Type B pancreatic cell (in vitro differentiated cells): ENCODE data around the gene DSCAM. TPM values are rescaled to one million over a fixed set of nuclear protein-coding genes. Genes with fewer than 3 reads are reported as not detected.

ENCODE experiments used
- DNase-seq: peaks from one replicate; pipeline ENCODE4 v3.0.0; 2021; ENCODE audit warnings: mixed read lengths; ENCODE audit not compliant: unreplicated experiment; ENCODE audit errors: extremely low spot score
- H3K27ac Mint-ChIP-seq: 2 replicates; pipeline ENCODE4 v1.8.0; 2021; ENCODE audit warnings: mild to moderate bottlenecking, mixed read lengths
- H3K27me3 Mint-ChIP-seq: 2 replicates; pipeline ENCODE4 v1.8.0; 2021; ENCODE audit warnings: mixed read lengths
- H3K36me3 Mint-ChIP-seq: 2 replicates; pipeline ENCODE4 v1.8.0; 2021; ENCODE audit warnings: mixed read lengths
- H3K4me1 Mint-ChIP-seq: one replicate; pipeline ENCODE4 v1.8.0; 2021; ENCODE audit warnings: mixed read lengths; ENCODE audit not compliant: unreplicated experiment
- H3K4me3 Mint-ChIP-seq: 2 replicates; pipeline ENCODE4 v1.8.0; 2021; ENCODE audit warnings: mild to moderate bottlenecking, mixed read lengths
- H3K9me3 Mint-ChIP-seq: 2 replicates; pipeline ENCODE4 v1.8.0; 2021; ENCODE audit warnings: mixed read lengths
- CTCF ChIP-seq: fragments of 200-600 bp; sonication (generic); conservative IDR thresholded peaks from 2 replicates; pipeline ENCODE4 v1.5.0; 2021; ENCODE audit warnings: antibody characterized with exemption, mild to moderate bottlenecking
- total RNA-seq: library from RNA; stranded (reverse); gene quantifications from 2 replicates; pipeline ENCODE4 v1.2.1, GENCODE V29; 2021; ENCODE audit warnings: low replicate concordance

Gene DSCAM
- total RNA-seq, 1 donor from 2014 or later = 1.4 TPM

GRCh38 chr21:40667967-40668366, 179.0 kb downstream of the DSCAM start:
- DNase-seq = no peak
- no peaks in the 10 kb centered on the region for H3K27me3 Mint-ChIP-seq
- TF ChIP-seq CTCF = no peak
- no peak overlapping the region for H3K4me3 Mint-ChIP-seq
- no peaks in the 10 kb centered on the region for H3K36me3 Mint-ChIP-seq
- no peak overlapping the region for H3K27ac Mint-ChIP-seq
- no peaks in the 10 kb centered on the region for H3K9me3 Mint-ChIP-seq
- peaks cover 7% of the 10 kb centered on the region for H3K4me1 Mint-ChIP-seq

GRCh38 chr21:40662889-40663288, 184.1 kb downstream of the DSCAM start:
- H3K27me3 Mint-ChIP-seq = no peaks in the 10 kb centered on the region
- H3K4me1 Mint-ChIP-seq = peaks cover 5% of the 10 kb centered on the region
- H3K4me3 Mint-ChIP-seq = no peak overlapping the region
- no peaks in the 10 kb centered on the region for H3K9me3 Mint-ChIP-seq
- no peak for DNase-seq
- no peak overlapping the region for H3K27ac Mint-ChIP-seq
- TF ChIP-seq CTCF = no peak
- no peaks in the 10 kb centered on the region for H3K36me3 Mint-ChIP-seq

- Mint-ChIP-seq H3K27ac (peak overlapping the region; percentile 10), H3K4me3 (peak overlapping the region; percentile 11), H3K4me1 (peaks cover 15% of the 10 kb centered on the region), H3K9me3 (peaks cover 3% of the 10 kb centered on the region), H3K36me3 (no peaks in the 10 kb centered on the region), H3K27me3 (no peaks in the 10 kb centered on the region)
- no peak for TF ChIP-seq CTCF
- DNase-seq = no peak
Measured at GRCh38 chr21:40660461-40660860, 186.5 kb downstream of the DSCAM start.

GRCh38 chr21:40658311-40658710, 188.6 kb downstream of the DSCAM start:
- TF ChIP-seq CTCF = no peak
- no peaks in the 10 kb centered on the region for H3K27me3 Mint-ChIP-seq
- H3K4me1 Mint-ChIP-seq = peaks cover 15% of the 10 kb centered on the region
- no peaks in the 10 kb centered on the region for H3K36me3 Mint-ChIP-seq
- peaks cover 3% of the 10 kb centered on the region for H3K9me3 Mint-ChIP-seq
- no peak overlapping the region for H3K27ac Mint-ChIP-seq
- DNase-seq = no peak
- H3K4me3 Mint-ChIP-seq = no peak overlapping the region

- Mint-ChIP-seq H3K27ac (no peak overlapping the region), H3K4me1 (peaks cover 12% of the 10 kb centered on the region), H3K4me3 (no peak overlapping the region), H3K27me3 (no peaks in the 10 kb centered on the region), H3K36me3 (no peaks in the 10 kb centered on the region), H3K9me3 (peaks cover 3% of the 10 kb centered on the region)
- DNase-seq = no peak
- no peak for TF ChIP-seq CTCF
Measured at GRCh38 chr21:40652436-40652835, 194.5 kb downstream of the DSCAM start.

GRCh38 chr21:40647706-40648105, 199.3 kb downstream of the DSCAM start:
- no peak overlapping the region for H3K4me3 Mint-ChIP-seq

More at GRCh38 chr21:40647706-40648105, 199.3 kb downstream of the DSCAM start:
- H3K9me3 Mint-ChIP-seq = no peaks in the 10 kb centered on the region
- no peak for TF ChIP-seq CTCF
- no peak overlapping the region for H3K27ac Mint-ChIP-seq
- no peaks in the 10 kb centered on the region for H3K36me3 Mint-ChIP-seq
- H3K27me3 Mint-ChIP-seq = no peaks in the 10 kb centered on the region
- DNase-seq = no peak
- peaks cover 6% of the 10 kb centered on the region for H3K4me1 Mint-ChIP-seq
